HG03565 (cell line): ENCODE results near the gene PHYHD1.
"Not testable (repeated sequence)": the region's sequence is repeated elsewhere in the genome, so short reads cannot be mapped to it uniquely, and the experiment has no call there.

Experiments used
- ATAC-seq: cut with Tn5 transposase; IDR thresholded peaks from one replicate; pipeline ENCODE4 v1.9.1; 2021; ENCODE audit warnings: mild to moderate bottlenecking, moderate library complexity; ENCODE audit not compliant: unreplicated experiment

The PHYHD1 gene

DNA sequence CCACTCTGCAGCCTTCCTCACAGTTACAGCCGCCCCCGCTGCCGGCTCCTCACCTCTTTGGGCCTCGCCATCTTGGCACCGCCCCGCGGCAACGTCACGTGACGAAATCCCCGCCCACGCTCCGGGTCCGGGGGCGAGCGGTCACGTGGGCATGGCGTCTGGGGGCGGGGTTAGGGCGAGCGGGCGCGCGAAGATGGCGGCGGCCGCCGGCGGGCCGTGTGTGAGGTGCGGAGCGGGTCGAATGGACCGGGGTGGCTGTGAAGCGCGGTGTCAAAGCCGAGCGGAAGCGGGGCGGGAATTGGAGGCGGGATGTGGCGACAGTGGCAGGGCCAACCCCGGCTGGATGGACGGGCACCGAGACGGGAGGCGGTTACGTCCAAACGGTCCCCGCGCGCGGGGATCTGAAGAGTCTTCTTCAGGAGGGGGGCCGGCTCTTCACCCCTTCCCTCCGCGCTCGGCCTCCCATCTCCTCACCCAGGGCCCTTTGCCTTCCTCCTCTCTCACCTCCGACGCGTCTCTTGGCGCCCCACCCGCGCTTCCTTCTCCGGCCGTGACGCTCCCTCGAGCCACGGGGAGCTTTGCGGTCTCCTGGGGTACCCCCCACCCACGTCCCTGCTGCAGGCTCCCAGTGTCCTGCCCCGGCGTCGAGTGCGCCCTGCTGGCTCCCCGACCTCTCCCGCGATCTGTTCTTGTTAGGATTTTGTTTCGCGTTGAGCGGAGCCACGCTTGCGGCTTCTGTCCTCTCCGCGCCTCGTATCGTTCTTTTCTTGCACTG is 26.9 kb downstream of the PHYHD1 start, which contains the start of the genes DOLK and NUP188:
Gene DOLK, minus strand, starts transcription at position 77 of the 775 bp plus-strand sequence. CDS start 300 bp downstream, outside the sequence.
Gene NUP188, plus strand, starts transcription at position 173 of the 775 bp plus-strand sequence. Its CDS starts 21 bp downstream, at position 194.
- ATAC-seq = peak; percentile 68

DNA sequence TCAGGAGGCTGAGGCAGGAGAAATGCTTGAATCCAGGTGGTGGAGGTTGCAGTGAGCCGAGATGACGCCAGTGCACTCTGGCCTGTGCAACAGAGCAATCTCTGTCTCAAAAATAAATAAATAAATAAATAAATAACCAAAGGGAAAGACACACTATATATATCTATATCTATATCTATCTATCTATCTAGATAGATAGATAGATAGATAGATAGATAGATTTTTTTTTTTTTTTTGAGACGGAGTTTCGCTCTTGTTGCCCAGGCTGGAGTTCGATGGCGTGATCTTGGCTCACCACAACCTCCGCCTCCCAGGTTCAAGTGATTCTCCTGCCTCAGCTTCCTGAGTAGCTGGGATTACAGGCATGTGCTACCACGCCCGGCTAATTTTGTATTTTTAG is 40.6 kb downstream of the PHYHD1 start:
- not testable (repeated sequence) for ATAC-seq

DNA sequence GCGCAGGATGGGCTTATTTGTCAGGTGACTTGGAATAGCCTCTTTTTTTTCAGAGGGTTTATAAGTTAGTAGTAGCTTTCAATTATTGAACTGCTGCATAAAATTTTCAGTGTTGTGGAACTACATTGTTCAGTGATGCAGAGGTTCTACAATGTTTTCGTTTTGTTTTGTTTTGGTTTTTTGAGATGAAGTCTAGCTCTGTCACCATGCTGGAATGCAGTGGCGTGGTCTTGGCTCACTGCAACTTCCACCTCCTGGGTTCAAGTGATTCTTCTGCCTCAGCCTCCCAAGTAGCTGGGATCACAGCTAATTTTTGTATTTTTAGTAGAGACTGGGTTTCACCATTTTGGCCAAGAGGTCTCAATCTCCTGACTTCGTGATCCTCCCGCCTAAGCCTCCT is 48.7 kb downstream of the PHYHD1 start:
- ATAC-seq = no peak

DNA sequence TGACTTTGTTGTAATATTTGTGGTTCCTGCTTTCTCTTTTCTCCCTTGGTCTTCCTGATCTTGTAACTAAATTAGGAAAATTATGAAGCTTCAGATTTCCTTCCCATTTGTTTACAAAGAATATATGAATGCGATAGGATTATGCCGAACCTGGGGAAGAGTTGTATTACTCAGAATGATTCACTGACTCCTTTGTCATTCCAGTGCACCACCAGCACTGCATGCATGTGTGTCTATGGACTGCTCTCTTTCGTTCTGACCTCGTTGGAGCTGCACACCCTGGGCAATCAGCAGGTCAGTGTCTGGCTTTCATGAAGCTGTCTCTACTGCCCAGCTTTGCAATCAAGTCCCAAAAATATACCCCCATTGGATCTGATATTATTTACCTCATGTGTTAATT is 52.2 kb downstream of the PHYHD1 start:
- ATAC-seq = no peak

DNA sequence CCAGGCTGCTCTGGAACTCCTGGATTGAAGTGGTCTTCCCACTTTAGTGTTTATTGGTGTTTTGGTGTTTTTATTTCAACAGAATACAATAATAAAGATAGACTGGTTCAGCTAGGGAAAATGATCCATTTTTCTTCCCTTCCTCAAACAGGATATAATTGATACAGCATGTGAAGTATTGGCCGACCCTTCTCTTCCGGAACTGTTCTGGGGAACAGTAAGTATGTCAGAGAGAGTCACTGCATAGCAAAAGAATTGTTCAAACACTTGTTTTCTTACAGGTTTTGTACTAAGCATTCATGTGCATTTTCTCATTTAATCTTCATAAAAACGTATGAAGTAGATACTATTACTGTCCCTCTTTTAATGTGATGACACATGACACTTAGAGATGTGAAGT is 58.3 kb downstream of the PHYHD1 start:
- ATAC-seq = no peak

DNA sequence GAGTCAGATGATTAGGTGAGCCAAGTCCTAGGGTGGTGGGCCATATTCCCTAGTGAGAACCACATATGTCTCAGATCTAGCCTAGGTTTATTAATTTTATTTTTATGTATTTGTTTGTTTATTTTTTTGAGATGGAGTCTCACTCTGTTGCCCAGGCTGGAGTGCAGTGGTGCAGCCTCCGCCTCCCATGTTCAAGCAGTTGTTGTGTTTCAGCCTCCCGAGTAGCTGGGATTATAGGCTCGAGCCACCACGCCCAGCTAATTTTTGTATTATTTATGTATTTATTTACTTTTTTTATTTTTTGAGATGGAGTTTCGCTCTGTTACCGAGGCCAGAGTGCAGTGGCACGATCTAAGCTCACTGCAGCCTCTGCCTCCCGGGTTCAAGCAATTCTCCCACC is 62.8 kb downstream of the PHYHD1 start:
- ATAC-seq = no peak

DNA sequence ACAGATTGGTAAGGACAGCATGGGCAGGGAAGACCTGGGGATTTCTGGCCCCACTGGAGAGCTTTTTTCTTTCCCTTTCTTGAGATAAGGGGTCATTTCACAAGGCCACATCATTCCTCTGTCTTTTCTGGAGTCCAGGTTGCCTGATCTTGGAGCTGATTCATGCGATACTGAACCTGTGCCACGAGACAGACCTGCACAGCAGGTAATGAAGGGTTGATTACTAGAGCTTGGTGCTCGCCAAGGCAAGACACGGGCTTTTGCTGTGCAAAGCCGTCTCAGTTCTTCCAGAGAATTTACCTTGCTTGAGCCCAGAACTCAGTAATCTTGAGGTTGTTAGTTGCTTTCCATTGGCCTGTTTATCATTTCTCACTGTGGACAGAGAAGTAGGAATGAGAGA is 65.9 kb downstream of the PHYHD1 start:
- no peak for ATAC-seq

DNA sequence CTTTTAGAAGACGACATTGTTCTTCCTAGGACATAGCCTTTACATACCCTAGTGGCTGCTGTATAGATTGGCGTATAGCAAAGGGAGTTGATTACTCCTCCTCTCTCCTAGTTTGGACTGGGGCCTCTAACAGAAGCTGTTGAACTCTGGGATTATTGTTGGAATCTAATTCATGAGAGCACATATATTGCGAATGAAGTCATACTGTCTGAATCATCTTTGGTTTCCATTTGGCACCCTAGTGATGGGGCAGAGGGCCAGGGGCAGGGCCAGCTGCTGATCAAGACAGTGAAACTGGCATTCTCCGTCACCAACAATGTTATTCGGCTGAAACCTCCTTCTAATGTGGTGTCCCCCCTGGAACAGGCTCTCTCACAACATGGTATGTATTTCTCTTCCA is 67.0 kb downstream of the PHYHD1 start:
- ATAC-seq = no peak
